HepG2 (cell line): ENCODE data around the gene RGS10.

Experiments
- ETV5 ChIP-seq: IDR thresholded peaks from 2 replicates; pipeline ENCODE4 v1.6.1; 2018; ENCODE audit warnings: missing biosample characterization, missing genetic modification reagents, inconsistent platforms, borderline replicate concordance
- SKI ChIP-seq: fragments of 450-650 bp; IDR thresholded peaks from one replicate; pipeline ENCODE4 v1.6.1; 2018; ENCODE audit warnings: mild to moderate bottlenecking; ENCODE audit not compliant: partially characterized antibody
- SMYD3 ChIP-seq: sonication (generic); formaldehyde crosslinking; IDR thresholded peaks from 2 replicates; pipeline ENCODE4 v1.8.1; 2023; ENCODE audit warnings: mild to moderate bottlenecking, missing genetic modification reagents
- TAF1 ChIP-seq: sonication (generic); formaldehyde crosslinking; IDR thresholded peaks from 2 replicates; pipeline ENCODE4 v1.4.0; 2020; ENCODE audit warnings: missing genetic modification reagents
- ZBTB21 ChIP-seq: sonication (generic); formaldehyde crosslinking; IDR thresholded peaks from 2 replicates; pipeline ENCODE4 v1.4.0; 2020; ENCODE audit warnings: missing genetic modification reagents
- ZNF292 ChIP-seq: sonication (generic); formaldehyde crosslinking; IDR thresholded peaks from 2 replicates; pipeline ENCODE4 v1.8.1; 2022; ENCODE audit warnings: mild to moderate bottlenecking, low read depth, missing genetic modification reagents, borderline replicate concordance
- TF ChIP-seq, protein P1 (sequence below): sonication (generic); formaldehyde crosslinking; IDR thresholded peaks from 2 replicates; pipeline ENCODE4 v1.5.0; 2020; ENCODE audit warnings: mild to moderate bottlenecking, missing genetic modification reagents, moderate library complexity
- TF ChIP-seq, protein P2 (sequence below): sonication (generic); formaldehyde crosslinking; conservative IDR thresholded peaks from 2 replicates; pipeline ENCODE4 v1.4.0; 2020; ENCODE audit warnings: missing genetic modification reagents

DNA sequence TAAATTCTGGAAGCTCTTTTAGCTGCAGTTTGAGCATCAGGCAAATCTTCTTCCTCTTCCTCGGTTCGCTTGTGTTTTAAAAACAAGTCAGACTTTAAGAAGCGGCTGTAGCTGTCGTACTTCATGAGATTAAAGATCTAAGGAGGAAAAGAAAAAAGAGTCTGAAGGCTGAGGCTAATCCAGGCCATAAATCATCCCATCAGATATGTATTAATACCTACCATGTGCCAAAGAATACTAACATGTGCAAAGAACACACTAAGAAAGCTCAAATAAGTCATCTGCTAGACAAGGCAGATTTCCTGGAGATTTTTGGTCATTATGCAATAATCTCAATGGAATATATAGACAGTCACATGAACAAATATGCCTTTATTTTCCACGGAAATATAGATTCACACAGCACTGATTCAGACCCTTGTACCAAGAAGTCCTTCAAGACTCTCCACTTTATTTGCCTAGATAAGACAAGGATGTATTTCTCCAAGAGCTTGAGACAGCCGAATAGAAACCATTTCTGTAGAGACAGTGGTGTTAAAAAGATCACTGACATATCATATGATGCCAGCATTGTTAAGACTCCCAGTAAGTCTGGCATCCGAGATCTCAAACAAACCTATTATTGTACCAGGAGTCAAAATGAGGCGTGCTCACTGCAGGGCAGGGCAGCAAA is 42.3 kb downstream of the RGS10 start:
- TF ChIP-seq ZNF292 (CRISPR knock-in tag) (no peak), SKI (no peak), ETV5 (CRISPR knock-in tag) (no peak), TAF1 (no peak), ZBTB21 (CRISPR knock-in tag) (no peak), SMYD3 (CRISPR knock-in tag) (no peak)
- TF ChIP-seq, protein P1, sequence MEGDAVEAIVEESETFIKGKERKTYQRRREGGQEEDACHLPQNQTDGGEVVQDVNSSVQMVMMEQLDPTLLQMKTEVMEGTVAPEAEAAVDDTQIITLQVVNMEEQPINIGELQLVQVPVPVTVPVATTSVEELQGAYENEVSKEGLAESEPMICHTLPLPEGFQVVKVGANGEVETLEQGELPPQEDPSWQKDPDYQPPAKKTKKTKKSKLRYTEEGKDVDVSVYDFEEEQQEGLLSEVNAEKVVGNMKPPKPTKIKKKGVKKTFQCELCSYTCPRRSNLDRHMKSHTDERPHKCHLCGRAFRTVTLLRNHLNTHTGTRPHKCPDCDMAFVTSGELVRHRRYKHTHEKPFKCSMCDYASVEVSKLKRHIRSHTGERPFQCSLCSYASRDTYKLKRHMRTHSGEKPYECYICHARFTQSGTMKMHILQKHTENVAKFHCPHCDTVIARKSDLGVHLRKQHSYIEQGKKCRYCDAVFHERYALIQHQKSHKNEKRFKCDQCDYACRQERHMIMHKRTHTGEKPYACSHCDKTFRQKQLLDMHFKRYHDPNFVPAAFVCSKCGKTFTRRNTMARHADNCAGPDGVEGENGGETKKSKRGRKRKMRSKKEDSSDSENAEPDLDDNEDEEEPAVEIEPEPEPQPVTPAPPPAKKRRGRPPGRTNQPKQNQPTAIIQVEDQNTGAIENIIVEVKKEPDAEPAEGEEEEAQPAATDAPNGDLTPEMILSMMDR: no peak
- TF ChIP-seq, protein P2, sequence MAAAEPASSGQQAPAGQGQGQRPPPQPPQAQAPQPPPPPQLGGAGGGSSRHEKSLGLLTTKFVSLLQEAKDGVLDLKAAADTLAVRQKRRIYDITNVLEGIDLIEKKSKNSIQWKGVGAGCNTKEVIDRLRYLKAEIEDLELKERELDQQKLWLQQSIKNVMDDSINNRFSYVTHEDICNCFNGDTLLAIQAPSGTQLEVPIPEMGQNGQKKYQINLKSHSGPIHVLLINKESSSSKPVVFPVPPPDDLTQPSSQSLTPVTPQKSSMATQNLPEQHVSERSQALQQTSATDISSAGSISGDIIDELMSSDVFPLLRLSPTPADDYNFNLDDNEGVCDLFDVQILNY (CRISPR knock-in tag): no peak
